Thyroid gland (tissue), 4 donors: ENCODE measurements around the gene NBEAL1. TPM values are rescaled to one million over a fixed set of nuclear protein-coding genes. Genes with fewer than 3 reads are reported as not detected.
"Not testable (repeated sequence)": the region's sequence is repeated elsewhere in the genome, so short reads cannot be mapped to it uniquely, and the experiment has no call there.

Source experiments
- DNase-seq, 2 donors: peaks; one replicate each; pipeline ENCODE4 v3.0.0-alpha.2; 2019
- H3K27ac ChIP-seq, 3 donors: fragments of 200-600 bp; sonication (generic); 1 replicate in 2 of 3; 2 replicates in 1 of 3; pipeline ENCODE4 v1.5.1; 2016 to 2019; ENCODE audit warnings: mild to moderate bottlenecking in 1 of 3, moderate library complexity in 1 of 3
- H3K27me3 ChIP-seq: fragments of 200-600 bp; sonication (generic); one replicate; pipeline ENCODE4 v1.5.1; 2019
- H3K36me3 ChIP-seq, 2 donors: fragments of 200-600 bp; sonication (generic); one replicate each; pipeline ENCODE4 v1.5.1; 2016 to 2019
- H3K4me1 ChIP-seq, 2 donors: fragments of 200-600 bp; sonication (generic); one replicate each; pipeline ENCODE4 v1.5.1; 2017 to 2019
- H3K4me3 ChIP-seq, 3 donors: fragments of 200-600 bp; sonication (generic); replicated peaks in 1 of 3; 1 replicate in 2 of 3; 2 replicates in 1 of 3; pipeline ENCODE4 v1.5.1; 2016; ENCODE audit warnings: mild to moderate bottlenecking in 1 of 3
- H3K9me3 ChIP-seq: fragments of 200-600 bp; sonication (generic); one replicate; pipeline ENCODE4 v1.5.1; 2017
- CTCF ChIP-seq, 6 experiments: fragments of 200-600 bp in 3 of 6; fragments of 450-650 bp in 3 of 6; sonication (generic) in 3 of 6; IDR thresholded peaks; one replicate each; pipeline ENCODE4 v1.5.1; 2016 to 2019; ENCODE audit warnings: antibody characterized with exemption in 6 of 6, mild to moderate bottlenecking in 2 of 6, inconsistent platforms in 1 of 6, moderate library complexity in 1 of 6
- POLR2A ChIP-seq, 2 donors: fragments of 450-650 bp; IDR thresholded peaks; one replicate each; pipeline ENCODE4 v1.6.1; 2017; ENCODE audit warnings: antibody characterized with exemption in 2 of 2, mild to moderate bottlenecking in 2 of 2, moderate library complexity in 1 of 2
- WGBS, 2 donors: methylation state at CpG; one replicate each; pipeline ENCODE4 v1.1.5; 2017; 5-methylcytosine and 5-hydroxymethylcytosine counted together
- intact Hi-C: fragments of 100-400 bp; cut with DNase I; formaldehyde crosslinking; loops from one replicate; pipeline ENCODE4 v1.15.1; 2023
- total RNA-seq, 4 donors: library from RNA; depleted of rRNA; stranded (reverse); fragments of >200 nt; gene quantifications; one replicate each; pipeline ENCODE4 v1.2.3, GENCODE V29; 2016

NBEAL1 gene
- total RNA-seq, 4 donors from 2014 or later, result 58.8 to 88.8 (median 71.3) TPM

- H3K4me3 ChIP-seq, result no peak overlapping the region
- no peaks in the 10 kb centered on the region for H3K36me3 ChIP-seq
- no peaks in the 10 kb centered on the region for H3K27me3 ChIP-seq
- intact Hi-C loops, result no loop called here
- no peak for DNase-seq
- H3K27ac ChIP-seq, result no peak overlapping the region
- no peaks in the 10 kb centered on the region for H3K9me3 ChIP-seq
- 94 to 100% methylated on average over 1 of the region's 1 CpG for WGBS, 2 donors
- H3K4me1 ChIP-seq, result no peaks in the 10 kb centered on the region
- TF ChIP-seq POLR2A (IDR thresholded peaks at IDR 0.05), result no peak
- TF ChIP-seq CTCF (IDR thresholded peaks at IDR 0.05), result no peak
These were observed 24.9 kb upstream of the NBEAL1 start for GRCh38 chr2:202989749-202990148.

GRCh38 chr2:202990501-202990900 is 24.2 kb upstream of the NBEAL1 start:
- no peak overlapping the region for H3K27ac ChIP-seq
- WGBS, 2 donors, result 92 to 94% methylated on average over 3 of the region's 3 CpGs

GRCh38 chr2:202997113-202997512 is 17.6 kb upstream of the NBEAL1 start:
- 66 to 78% methylated on average over 3 of the region's 3 CpGs for WGBS, 2 donors
- H3K27me3 ChIP-seq, H3K27ac ChIP-seq, intact Hi-C loops, DNase-seq, H3K4me3 ChIP-seq, H3K4me1 ChIP-seq, H3K9me3 ChIP-seq, H3K36me3 ChIP-seq: not testable (repeated sequence)

More at GRCh38 chr2:202990501-202990900, 24.2 kb upstream of the NBEAL1 start:
- Histone ChIP-seq H3K4me1 (no peaks in the 10 kb centered on the region), H3K9me3 (no peaks in the 10 kb centered on the region), H3K36me3 (no peaks in the 10 kb centered on the region), H3K4me3 (no peak overlapping the region), H3K27me3 (no peaks in the 10 kb centered on the region)
- TF ChIP-seq POLR2A (IDR thresholded peaks at IDR 0.05) (no peak), CTCF (IDR thresholded peaks at IDR 0.05) (no peak)
- intact Hi-C loops, result no loop called here
- no peak for DNase-seq

GRCh38 chr2:203002054-203002821 is 12.4 kb upstream of the NBEAL1 start:
- DNase-seq, result no peak
- intact Hi-C loops, result no loop called here
- no peak overlapping the region for H3K27ac ChIP-seq
- H3K4me3 ChIP-seq, result no peak overlapping the region
- H3K36me3 ChIP-seq, result no peaks in the 10 kb centered on the region
- no peaks in the 10 kb centered on the region for H3K9me3 ChIP-seq
- no peaks in the 10 kb centered on the region for H3K27me3 ChIP-seq
- no peak for TF ChIP-seq CTCF (IDR thresholded peaks at IDR 0.05)
- no peak for TF ChIP-seq POLR2A (IDR thresholded peaks at IDR 0.05)
- 92 to 98% methylated on average over 3 of the region's 3 CpGs for WGBS, 2 donors
- H3K4me1 ChIP-seq, result no peaks in the 10 kb centered on the region

GRCh38 chr2:203003716-203004115 is 11.0 kb upstream of the NBEAL1 start:
- DNase-seq, result no peak
- H3K4me3 ChIP-seq, result no peak overlapping the region
- H3K27me3 ChIP-seq, result no peaks in the 10 kb centered on the region
- intact Hi-C loops, result no loop called here
- H3K27ac ChIP-seq, result no peak overlapping the region
- TF ChIP-seq CTCF (IDR thresholded peaks at IDR 0.05) (no peak), POLR2A (IDR thresholded peaks at IDR 0.05) (no peak)
- H3K36me3 ChIP-seq, result no peaks in the 10 kb centered on the region
- 95 to 96% methylated on average over 8 of the region's 8 CpGs for WGBS, 2 donors
- H3K9me3 ChIP-seq, result no peaks in the 10 kb centered on the region
- H3K4me1 ChIP-seq, result no peaks in the 10 kb centered on the region
